Neural cell (in vitro differentiated cells): ENCODE measurements around the gene JMJD6. TPM values are rescaled to one million over a fixed set of nuclear protein-coding genes. Genes with fewer than 3 reads are reported as not detected.
"Not testable (repeated sequence)": the region's sequence is repeated elsewhere in the genome, so short reads cannot be mapped to it uniquely, and the experiment has no call there.

Experiments used
- H2AFZ ChIP-seq: fragments of 200-600, 300-800 bp; sonication (generic), shearing (Covaris generic); 2 replicates; pipeline ENCODE4 v1.6.0; 2014; ENCODE audit warnings: low read depth, mild to moderate bottlenecking, antibody characterized with exemption, low read length, moderate library complexity
- H3F3A ChIP-seq: fragments of 200-600 bp; shearing (Covaris generic); 2 replicates; pipeline ENCODE4 v1.6.1; 2016; ENCODE audit warnings: mild to moderate bottlenecking, moderate library complexity, mixed read lengths, antibody characterized with exemption, low read length; ENCODE audit not compliant: insufficient read depth, poor library complexity, severe bottlenecking
- H3K27ac ChIP-seq: fragments of 200-600, 300-800 bp; sonication (generic), shearing (Covaris generic); 2 replicates; pipeline ENCODE4 v1.5.1; 2014; ENCODE audit warnings: mild to moderate bottlenecking, low read length, moderate library complexity
- H3K27me3 ChIP-seq: fragments of 300-800, 200-600 bp; sonication (generic), shearing (Covaris generic); 2 replicates; pipeline ENCODE4 v1.6.0; 2014; ENCODE audit warnings: mild to moderate bottlenecking, low read depth, low read length, moderate library complexity; ENCODE audit not compliant: insufficient read depth
- H3K36me3 ChIP-seq: fragments of 300-800, 200-600 bp; sonication (generic), shearing (Covaris generic); 2 replicates; pipeline ENCODE4 v1.5.1; 2014; ENCODE audit warnings: mild to moderate bottlenecking, antibody characterized with exemption, low read length, moderate library complexity; ENCODE audit not compliant: insufficient read depth
- H3K4me2 ChIP-seq: fragments of 300-800, 200-600 bp; sonication (generic), shearing (Covaris generic); 2 replicates; pipeline ENCODE4 v1.6.0; 2014; ENCODE audit warnings: mild to moderate bottlenecking, low read length
- H3K4me3 ChIP-seq: fragments of 300-800, 200-600 bp; sonication (generic), shearing (Covaris generic); 2 replicates; pipeline ENCODE4 v1.5.1; 2014; ENCODE audit warnings: mild to moderate bottlenecking, low read length, moderate library complexity
- H3K79me2 ChIP-seq: fragments of 200-600 bp; shearing (Covaris generic); replicated peaks from 2 replicates; pipeline ENCODE4 v1.6.0; 2014; ENCODE audit warnings: mild to moderate bottlenecking, low read length, moderate library complexity; ENCODE audit not compliant: insufficient read depth
- H3K9ac ChIP-seq: fragments of 300-800, 200-600 bp; sonication (generic), shearing (Covaris generic); 2 replicates; pipeline ENCODE4 v1.6.1; 2016; ENCODE audit warnings: mild to moderate bottlenecking, low read length, mixed read lengths
- H3K9me2 ChIP-seq: fragments of 200-600 bp; shearing (Covaris generic); 2 replicates; pipeline ENCODE4 v1.6.1; 2016; ENCODE audit warnings: mild to moderate bottlenecking, low read length, mixed read lengths; ENCODE audit not compliant: insufficient read depth
- H3K9me3 ChIP-seq: fragments of 200-600, 300-800 bp; sonication (generic), shearing (Covaris generic); 2 replicates; pipeline ENCODE4 v1.6.1; 2016; ENCODE audit warnings: mild to moderate bottlenecking, mixed run types, low read length, moderate library complexity, mixed read lengths
- H4K20me1 ChIP-seq: fragments of 200-600 bp; shearing (Covaris generic); 2 replicates; pipeline ENCODE4 v1.6.1; 2016; ENCODE audit warnings: mild to moderate bottlenecking, mixed run types; ENCODE audit not compliant: insufficient read depth
- EP300 ChIP-seq: fragments of 450-650 bp; conservative IDR thresholded peaks from 2 replicates; pipeline ENCODE4 v1.6.1; 2014; ENCODE audit warnings: antibody characterized with exemption, mild to moderate bottlenecking, moderate library complexity; ENCODE audit not compliant: poor library complexity, severe bottlenecking
- EZH2 ChIP-seq: fragments of 200-600, 300-800 bp; shearing (Covaris generic), sonication (generic); IDR thresholded peaks from 2 replicates; pipeline ENCODE4 v1.6.1; 2014; ENCODE audit warnings: antibody characterized with exemption, low read length, borderline replicate concordance, mild to moderate bottlenecking; ENCODE audit not compliant: insufficient read depth, poor library complexity, severe bottlenecking
- MXI1 ChIP-seq: fragments of 450-650 bp; conservative IDR thresholded peaks from 2 replicates; pipeline ENCODE4 v1.6.1; 2014; ENCODE audit warnings: antibody characterized with exemption, mild to moderate bottlenecking; ENCODE audit not compliant: poor library complexity, severe bottlenecking
- POLR2AphosphoS5 ChIP-seq: IDR thresholded peaks from 2 replicates; pipeline ENCODE4 v1.6.1; 2012
- RAD21 ChIP-seq: fragments of 450-650 bp; conservative IDR thresholded peaks from 2 replicates; pipeline ENCODE4 v1.6.1; 2014; ENCODE audit warnings: antibody characterized with exemption, mild to moderate bottlenecking, moderate library complexity
- SMC3 ChIP-seq: fragments of 450-650 bp; conservative IDR thresholded peaks from 2 replicates; pipeline ENCODE4 v1.6.1; 2014; ENCODE audit warnings: antibody characterized with exemption, mild to moderate bottlenecking, moderate library complexity; ENCODE audit not compliant: poor library complexity
- TAF1 ChIP-seq: IDR thresholded peaks from 2 replicates; pipeline ENCODE4 v1.6.1; 2012; ENCODE audit warnings: low read depth
- polyA plus RNA-seq: library from polyadenylated mRNA; depleted of rRNA; stranded (reverse); fragments of >200 nt; gene quantifications from 2 replicates; pipeline ENCODE4 v1.2.3, GENCODE V29; 2014
- TF ChIP-seq, protein P1 (sequence below): IDR thresholded peaks from 2 replicates; pipeline ENCODE4 v1.6.1; 2012; ENCODE audit warnings: borderline replicate concordance
- TF ChIP-seq, protein P2 (sequence below): fragments of 450-650 bp; IDR thresholded peaks from 2 replicates; pipeline ENCODE4 v1.5.1; 2014; ENCODE audit warnings: antibody characterized with exemption, mild to moderate bottlenecking, moderate library complexity; ENCODE audit not compliant: poor library complexity, severe bottlenecking

The JMJD6 gene
- polyA plus RNA-seq, 1 donor from 2014 or later = 21.7 TPM

DNA sequence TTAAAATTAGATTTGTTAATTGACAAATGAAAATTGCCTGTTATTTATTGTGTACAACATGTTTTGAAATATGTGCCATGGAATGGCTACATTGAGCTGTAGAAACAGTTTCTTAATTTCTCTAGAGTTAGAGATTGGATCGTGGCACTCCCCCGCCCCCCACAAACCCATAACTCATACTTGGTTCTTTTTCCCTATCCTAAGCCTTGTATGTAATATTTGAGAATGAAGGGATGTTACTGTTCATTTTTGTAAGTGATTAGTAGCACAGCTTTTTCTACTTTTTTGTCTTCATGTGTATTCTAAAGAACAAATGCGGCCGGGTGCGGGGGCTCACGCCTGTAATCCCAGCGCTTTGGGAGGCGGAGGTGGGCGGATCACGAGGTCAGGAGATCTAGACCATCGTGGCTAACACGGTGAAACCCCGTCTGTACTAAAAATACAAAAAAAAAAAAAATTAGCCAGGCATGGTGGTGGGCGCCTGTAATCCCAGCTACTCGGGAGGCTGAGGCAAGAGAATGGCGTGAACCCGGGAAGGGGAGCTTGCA is 13.2 kb upstream of the JMJD6 start:
- H4K20me1 ChIP-seq, H3K27me3 ChIP-seq, H3K27ac ChIP-seq, H3F3A ChIP-seq, H2AFZ ChIP-seq, H3K9me2 ChIP-seq, H3K9ac ChIP-seq, H3K9me3 ChIP-seq: not testable (repeated sequence)
- peak overlapping the region; percentile 79 for H3K4me2 ChIP-seq
- H3K79me2 ChIP-seq = peaks cover 31% of the 10 kb centered on the region
- peak overlapping the region; percentile 93 for H3K4me3 ChIP-seq
- peaks cover 17% of the 10 kb centered on the region for H3K36me3 ChIP-seq

DNA sequence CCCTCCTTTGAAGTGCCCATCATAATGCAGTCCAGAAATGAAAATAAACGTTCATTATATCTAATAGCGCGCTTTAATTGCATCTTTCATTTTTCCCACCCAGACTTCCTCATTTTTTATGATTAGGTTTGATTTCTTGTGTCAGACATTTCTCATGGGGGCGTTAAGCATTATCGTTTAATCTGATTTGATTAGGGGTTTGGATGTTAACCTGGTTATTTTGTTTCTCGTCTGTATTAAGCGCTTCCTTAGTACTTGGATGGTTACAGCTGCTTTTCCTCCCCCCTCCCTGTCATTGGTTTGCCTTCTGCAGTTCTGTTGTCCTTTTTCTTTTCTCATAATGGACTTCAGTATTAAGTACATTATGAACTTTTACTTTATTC is 12.1 kb upstream of the JMJD6 start:
- peak overlapping the region; percentile 98 for H3K27ac ChIP-seq
- no peaks in the 10 kb centered on the region for H3K9me3 ChIP-seq
- no peaks in the 10 kb centered on the region for H3K9me2 ChIP-seq
- H3K79me2 ChIP-seq = peaks cover 43% of the 10 kb centered on the region
- peak overlapping the region; percentile 96 for H3K9ac ChIP-seq
- TF ChIP-seq MXI1 (no peak), RAD21 (no peak), SMC3 (no peak), TAF1 (no peak), EZH2 (no peak), POLR2AphosphoS5 (no peak), EP300 (no peak)
- TF ChIP-seq, protein P1, sequence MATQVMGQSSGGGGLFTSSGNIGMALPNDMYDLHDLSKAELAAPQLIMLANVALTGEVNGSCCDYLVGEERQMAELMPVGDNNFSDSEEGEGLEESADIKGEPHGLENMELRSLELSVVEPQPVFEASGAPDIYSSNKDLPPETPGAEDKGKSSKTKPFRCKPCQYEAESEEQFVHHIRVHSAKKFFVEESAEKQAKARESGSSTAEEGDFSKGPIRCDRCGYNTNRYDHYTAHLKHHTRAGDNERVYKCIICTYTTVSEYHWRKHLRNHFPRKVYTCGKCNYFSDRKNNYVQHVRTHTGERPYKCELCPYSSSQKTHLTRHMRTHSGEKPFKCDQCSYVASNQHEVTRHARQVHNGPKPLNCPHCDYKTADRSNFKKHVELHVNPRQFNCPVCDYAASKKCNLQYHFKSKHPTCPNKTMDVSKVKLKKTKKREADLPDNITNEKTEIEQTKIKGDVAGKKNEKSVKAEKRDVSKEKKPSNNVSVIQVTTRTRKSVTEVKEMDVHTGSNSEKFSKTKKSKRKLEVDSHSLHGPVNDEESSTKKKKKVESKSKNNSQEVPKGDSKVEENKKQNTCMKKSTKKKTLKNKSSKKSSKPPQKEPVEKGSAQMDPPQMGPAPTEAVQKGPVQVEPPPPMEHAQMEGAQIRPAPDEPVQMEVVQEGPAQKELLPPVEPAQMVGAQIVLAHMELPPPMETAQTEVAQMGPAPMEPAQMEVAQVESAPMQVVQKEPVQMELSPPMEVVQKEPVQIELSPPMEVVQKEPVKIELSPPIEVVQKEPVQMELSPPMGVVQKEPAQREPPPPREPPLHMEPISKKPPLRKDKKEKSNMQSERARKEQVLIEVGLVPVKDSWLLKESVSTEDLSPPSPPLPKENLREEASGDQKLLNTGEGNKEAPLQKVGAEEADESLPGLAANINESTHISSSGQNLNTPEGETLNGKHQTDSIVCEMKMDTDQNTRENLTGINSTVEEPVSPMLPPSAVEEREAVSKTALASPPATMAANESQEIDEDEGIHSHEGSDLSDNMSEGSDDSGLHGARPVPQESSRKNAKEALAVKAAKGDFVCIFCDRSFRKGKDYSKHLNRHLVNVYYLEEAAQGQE = no peak
- TF ChIP-seq, protein P2, sequence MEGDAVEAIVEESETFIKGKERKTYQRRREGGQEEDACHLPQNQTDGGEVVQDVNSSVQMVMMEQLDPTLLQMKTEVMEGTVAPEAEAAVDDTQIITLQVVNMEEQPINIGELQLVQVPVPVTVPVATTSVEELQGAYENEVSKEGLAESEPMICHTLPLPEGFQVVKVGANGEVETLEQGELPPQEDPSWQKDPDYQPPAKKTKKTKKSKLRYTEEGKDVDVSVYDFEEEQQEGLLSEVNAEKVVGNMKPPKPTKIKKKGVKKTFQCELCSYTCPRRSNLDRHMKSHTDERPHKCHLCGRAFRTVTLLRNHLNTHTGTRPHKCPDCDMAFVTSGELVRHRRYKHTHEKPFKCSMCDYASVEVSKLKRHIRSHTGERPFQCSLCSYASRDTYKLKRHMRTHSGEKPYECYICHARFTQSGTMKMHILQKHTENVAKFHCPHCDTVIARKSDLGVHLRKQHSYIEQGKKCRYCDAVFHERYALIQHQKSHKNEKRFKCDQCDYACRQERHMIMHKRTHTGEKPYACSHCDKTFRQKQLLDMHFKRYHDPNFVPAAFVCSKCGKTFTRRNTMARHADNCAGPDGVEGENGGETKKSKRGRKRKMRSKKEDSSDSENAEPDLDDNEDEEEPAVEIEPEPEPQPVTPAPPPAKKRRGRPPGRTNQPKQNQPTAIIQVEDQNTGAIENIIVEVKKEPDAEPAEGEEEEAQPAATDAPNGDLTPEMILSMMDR = no peak
- H3F3A ChIP-seq = peaks cover 2% of the 10 kb centered on the region
- peaks cover 7% of the 10 kb centered on the region for H4K20me1 ChIP-seq
- peak overlapping the region; percentile 79 for H3K4me2 ChIP-seq
- H2AFZ ChIP-seq = no peak overlapping the region
- no peaks in the 10 kb centered on the region for H3K27me3 ChIP-seq
- H3K36me3 ChIP-seq = peaks cover 8% of the 10 kb centered on the region
- H3K4me3 ChIP-seq = peak overlapping the region; percentile 93
